ENCODE measurements around the gene SNED1. TPM values are rescaled to one million over a fixed set of nuclear protein-coding genes. Genes with fewer than 3 reads are reported as not detected.

The SNED1 gene
- polyA plus RNA-seq, 1 donor (not counting 4 experiments of a cell fraction or from before 2014, with no cell fraction given), result 0.12 TPM

- Histone ChIP-seq H3K9ac (ENCODE audit: control insufficient read depth, extremely low read depth, insufficient read depth, low read length) (no peak overlapping the region), H3K27me3 (ENCODE audit: control insufficient read depth, extremely low read depth, insufficient read depth, low read length) (peaks cover 20% of the 10 kb centered on the region), H3K9me1 (ENCODE audit: control insufficient read depth, extremely low read depth, insufficient read depth, low read length) (no peaks in the 10 kb centered on the region), H3K79me2 (ENCODE audit: control insufficient read depth, insufficient read depth, low read length) (no peaks in the 10 kb centered on the region), H3K36me3 (ENCODE audit: control insufficient read depth in 2 of 2, extremely low read depth in 1 of 2, insufficient read depth in 2 of 2, low read length in 2 of 2) (no peaks in the 10 kb centered on the region), H3K4me2 (ENCODE audit: control insufficient read depth, extremely low read depth, insufficient read depth, low read depth, low read length) (no peak overlapping the region), H3K4me1 (ENCODE audit: control insufficient read depth, extremely low read depth, insufficient read depth, low read length) (no peaks in the 10 kb centered on the region), H3K9me3 (ENCODE audit: control insufficient read depth, low read depth, low read length) (no peaks in the 10 kb centered on the region), H4K20me1 (ENCODE audit: control insufficient read depth, extremely low read depth, insufficient read depth, low read length) (no peaks in the 10 kb centered on the region), H3K27ac (ENCODE audit: control insufficient read depth, insufficient read depth, low read length) (no peak overlapping the region), H2AFZ (ENCODE audit: control insufficient read depth, low read length) (no peak overlapping the region), H3K4me3 (ENCODE audit: control insufficient read depth in 2 of 3, extremely low read depth in 1 of 3, insufficient read depth in 2 of 3, low read depth in 1 of 3, low read length in 3 of 3) (no peak overlapping the region)
- DNase-seq (ENCODE audit: low read depth, low spot score) (no peak), FAIRE-seq (no peak)
- TF ChIP-seq EZH2 (IDR thresholded peaks at IDR 0.05; ENCODE audit: low read length), result no peak
- TF ChIP-seq, protein P1, sequence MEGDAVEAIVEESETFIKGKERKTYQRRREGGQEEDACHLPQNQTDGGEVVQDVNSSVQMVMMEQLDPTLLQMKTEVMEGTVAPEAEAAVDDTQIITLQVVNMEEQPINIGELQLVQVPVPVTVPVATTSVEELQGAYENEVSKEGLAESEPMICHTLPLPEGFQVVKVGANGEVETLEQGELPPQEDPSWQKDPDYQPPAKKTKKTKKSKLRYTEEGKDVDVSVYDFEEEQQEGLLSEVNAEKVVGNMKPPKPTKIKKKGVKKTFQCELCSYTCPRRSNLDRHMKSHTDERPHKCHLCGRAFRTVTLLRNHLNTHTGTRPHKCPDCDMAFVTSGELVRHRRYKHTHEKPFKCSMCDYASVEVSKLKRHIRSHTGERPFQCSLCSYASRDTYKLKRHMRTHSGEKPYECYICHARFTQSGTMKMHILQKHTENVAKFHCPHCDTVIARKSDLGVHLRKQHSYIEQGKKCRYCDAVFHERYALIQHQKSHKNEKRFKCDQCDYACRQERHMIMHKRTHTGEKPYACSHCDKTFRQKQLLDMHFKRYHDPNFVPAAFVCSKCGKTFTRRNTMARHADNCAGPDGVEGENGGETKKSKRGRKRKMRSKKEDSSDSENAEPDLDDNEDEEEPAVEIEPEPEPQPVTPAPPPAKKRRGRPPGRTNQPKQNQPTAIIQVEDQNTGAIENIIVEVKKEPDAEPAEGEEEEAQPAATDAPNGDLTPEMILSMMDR (optimal IDR thresholded peaks at IDR 0.05 in 1 of 3, IDR thresholded peaks at IDR 0.05 in 1 of 3, conservative IDR thresholded peaks at IDR 0.05 in 1 of 3; ENCODE audit: extremely low read depth in 1 of 3, insufficient read depth in 2 of 3, low read length in 3 of 3), result no peak
- dilution Hi-C loops (cut with MboI; ENCODE audit: extremely low pct_ligation_motif_present, low sequenced_read_pairs), result no loop called here
Measured at GRCh38 chr2:240960309-240960970, 38.0 kb upstream of the SNED1 start.

GRCh38 chr2:240960971-240961876, 37.2 kb upstream of the SNED1 start:
- no peak overlapping the region for H3K27ac ChIP-seq (ENCODE audit: control insufficient read depth, insufficient read depth, low read length)
- H3K27me3 ChIP-seq (ENCODE audit: control insufficient read depth, extremely low read depth, insufficient read depth, low read length), result peaks cover 15% of the 10 kb centered on the region
- no peak for FAIRE-seq

More at GRCh38 chr2:240960971-240961876, 37.2 kb upstream of the SNED1 start:
- Histone ChIP-seq H3K4me3 (ENCODE audit: control insufficient read depth in 2 of 3, extremely low read depth in 1 of 3, insufficient read depth in 2 of 3, low read depth in 1 of 3, low read length in 3 of 3) (no peak overlapping the region), H3K4me1 (ENCODE audit: control insufficient read depth, extremely low read depth, insufficient read depth, low read length) (no peaks in the 10 kb centered on the region), H3K79me2 (ENCODE audit: control insufficient read depth, insufficient read depth, low read length) (no peaks in the 10 kb centered on the region), H3K9me3 (ENCODE audit: control insufficient read depth, low read depth, low read length) (no peaks in the 10 kb centered on the region), H3K9ac (ENCODE audit: control insufficient read depth, extremely low read depth, insufficient read depth, low read length) (no peak overlapping the region), H3K4me2 (ENCODE audit: control insufficient read depth, extremely low read depth, insufficient read depth, low read depth, low read length) (no peak overlapping the region), H3K36me3 (ENCODE audit: control insufficient read depth in 2 of 2, extremely low read depth in 1 of 2, insufficient read depth in 2 of 2, low read length in 2 of 2) (no peaks in the 10 kb centered on the region), H4K20me1 (ENCODE audit: control insufficient read depth, extremely low read depth, insufficient read depth, low read length) (no peaks in the 10 kb centered on the region), H3K9me1 (ENCODE audit: control insufficient read depth, extremely low read depth, insufficient read depth, low read length) (no peaks in the 10 kb centered on the region), H2AFZ (ENCODE audit: control insufficient read depth, low read length) (no peak overlapping the region)
- DNase-seq (ENCODE audit: low read depth, low spot score), result no peak
- dilution Hi-C loops (cut with MboI; ENCODE audit: extremely low pct_ligation_motif_present, low sequenced_read_pairs), result no loop called here
- no peak for TF ChIP-seq EZH2 (IDR thresholded peaks at IDR 0.05; ENCODE audit: low read length)
- TF ChIP-seq, protein P1 (optimal IDR thresholded peaks at IDR 0.05 in 1 of 3, IDR thresholded peaks at IDR 0.05 in 1 of 3, conservative IDR thresholded peaks at IDR 0.05 in 1 of 3; ENCODE audit: extremely low read depth in 1 of 3, insufficient read depth in 2 of 3, low read length in 3 of 3), result no peak
